HEK293T (cell line): ENCODE measurements around the gene LAMA1.

Experiments
- ARNT ChIP-seq: fragments of 450-650 bp; IDR thresholded peaks from 2 replicates; pipeline ENCODE4 v1.6.1; 2017; ENCODE audit warnings: mild to moderate bottlenecking
- BHLHE40 ChIP-seq: fragments of 450-650 bp; IDR thresholded peaks from 2 replicates; pipeline ENCODE4 v1.6.1; 2016; ENCODE audit warnings: mild to moderate bottlenecking, moderate library complexity, borderline replicate concordance
- CTBP1 ChIP-seq: fragments of 450-650 bp; IDR thresholded peaks from 2 replicates; pipeline ENCODE4 v1.6.1; 2016; ENCODE audit warnings: borderline replicate concordance
- ELF4 ChIP-seq: fragments of 450-650 bp; IDR thresholded peaks from 2 replicates; pipeline ENCODE4 v1.6.1; 2017; ENCODE audit warnings: antibody characterized with exemption
- FOXA1 ChIP-seq: fragments of 450-650 bp; IDR thresholded peaks from 2 replicates; pipeline ENCODE4 v1.6.1; 2016; ENCODE audit warnings: mild to moderate bottlenecking
- FOXK2 ChIP-seq: fragments of 450-650 bp; IDR thresholded peaks from 2 replicates; pipeline ENCODE4 v1.6.1; 2016; ENCODE audit warnings: mild to moderate bottlenecking
- FOXM1 ChIP-seq: fragments of 450-650 bp; IDR thresholded peaks from 2 replicates; pipeline ENCODE4 v1.6.1; 2017; ENCODE audit warnings: mild to moderate bottlenecking, borderline replicate concordance
- HDGF ChIP-seq: fragments of 450-650 bp; IDR thresholded peaks from 2 replicates; pipeline ENCODE4 v1.6.1; 2017; ENCODE audit warnings: antibody characterized with exemption, borderline replicate concordance
- NFRKB ChIP-seq: fragments of 450-650 bp; IDR thresholded peaks from 2 replicates; pipeline ENCODE4 v1.6.1; 2016; ENCODE audit warnings: mild to moderate bottlenecking, moderate library complexity
- SP1 ChIP-seq: fragments of 450-650 bp; IDR thresholded peaks from 2 replicates; pipeline ENCODE4 v1.6.1; 2017
- SUZ12 ChIP-seq: fragments of 450-650 bp; IDR thresholded peaks from 2 replicates; pipeline ENCODE4 v1.6.1; 2016; ENCODE audit warnings: mild to moderate bottlenecking
- TARDBP ChIP-seq: fragments of 450-650 bp; IDR thresholded peaks from 2 replicates; pipeline ENCODE4 v1.6.1; 2016
- ZNF384 ChIP-seq: fragments of 450-650 bp; IDR thresholded peaks from 2 replicates; pipeline ENCODE4 v1.6.1; 2016
- TF ChIP-seq, protein P1 (sequence below): fragments of 450-650 bp; IDR thresholded peaks from 2 replicates; pipeline ENCODE4 v1.6.1; 2016

DNA sequence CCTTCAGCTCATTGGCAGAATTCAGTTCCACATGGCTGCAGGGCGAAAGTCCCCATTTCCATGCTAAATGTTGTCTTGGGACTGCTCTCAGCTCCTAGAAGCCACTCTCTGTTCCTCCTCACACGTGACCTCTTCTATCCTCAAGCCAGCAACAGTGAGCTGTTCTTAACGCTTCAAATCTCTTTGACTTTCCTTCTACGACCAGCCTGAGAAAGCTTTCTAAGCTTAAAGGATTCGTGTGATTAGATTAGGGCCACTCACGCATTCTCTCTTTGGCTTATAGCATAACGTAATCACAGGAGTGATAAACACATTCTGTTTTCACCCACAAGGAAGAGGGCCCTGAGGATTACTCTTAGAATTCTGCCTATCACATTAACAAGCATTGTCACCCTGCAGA is 29.8 kb upstream of the LAMA1 start:
- no peak for TF ChIP-seq BHLHE40
- TF ChIP-seq ZNF384 = no peak
- no peak for TF ChIP-seq CTBP1
- no peak for TF ChIP-seq NFRKB
- TF ChIP-seq HDGF = no peak
- no peak for TF ChIP-seq FOXK2
- TF ChIP-seq FOXA1 = no peak
- no peak for TF ChIP-seq ELF4
- TF ChIP-seq SP1 = no peak
- no peak for TF ChIP-seq ARNT
- no peak for TF ChIP-seq TARDBP
- no peak for TF ChIP-seq SUZ12
- TF ChIP-seq, protein P1, sequence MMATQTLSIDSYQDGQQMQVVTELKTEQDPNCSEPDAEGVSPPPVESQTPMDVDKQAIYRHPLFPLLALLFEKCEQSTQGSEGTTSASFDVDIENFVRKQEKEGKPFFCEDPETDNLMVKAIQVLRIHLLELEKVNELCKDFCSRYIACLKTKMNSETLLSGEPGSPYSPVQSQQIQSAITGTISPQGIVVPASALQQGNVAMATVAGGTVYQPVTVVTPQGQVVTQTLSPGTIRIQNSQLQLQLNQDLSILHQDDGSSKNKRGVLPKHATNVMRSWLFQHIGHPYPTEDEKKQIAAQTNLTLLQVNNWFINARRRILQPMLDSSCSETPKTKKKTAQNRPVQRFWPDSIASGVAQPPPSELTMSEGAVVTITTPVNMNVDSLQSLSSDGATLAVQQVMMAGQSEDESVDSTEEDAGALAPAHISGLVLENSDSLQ = no peak
- TF ChIP-seq FOXM1 = no peak
